ENCODE measurements around the gene KIF5B. TPM values are rescaled to one million over a fixed set of nuclear protein-coding genes. Genes with fewer than 3 reads are reported as not detected.

KIF5B gene
- total and polyA plus RNA-seq, 2 donors (not counting 1 experiment from before 2014, with no cell fraction given): 109 to 160 TPM

DNA sequence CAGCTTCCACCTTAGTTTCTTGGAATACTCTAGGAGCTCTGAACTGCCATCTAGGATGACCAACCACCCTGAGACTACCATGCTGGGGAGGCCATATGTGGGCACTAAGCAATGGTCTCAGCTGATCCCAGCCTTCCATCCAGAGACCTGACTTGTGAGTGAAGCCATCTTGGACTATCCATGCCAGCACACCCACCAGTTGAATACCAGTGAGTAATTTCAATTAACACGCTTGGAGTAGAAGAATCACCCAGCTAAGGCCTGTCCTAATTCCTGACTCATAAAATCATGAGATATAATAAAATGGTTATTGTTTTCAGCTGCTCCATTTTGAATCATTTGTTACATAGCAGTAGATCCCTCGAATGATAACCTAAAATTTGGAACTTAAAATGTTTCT is 5.2 kb upstream of the KIF5B start:
- Histone ChIP-seq H4K20me1 (ENCODE audit: control insufficient read depth, extremely low read depth, insufficient read depth, low read length) (no peaks in the 10 kb centered on the region), H3K36me3 (ENCODE audit: control insufficient read depth, insufficient read depth, low read length) (no peaks in the 10 kb centered on the region), H3K4me2 (ENCODE audit: extremely low read depth, insufficient read depth, low read length) (no peak overlapping the region), H3K4me1 (ENCODE audit: control insufficient read depth, extremely low read depth, insufficient read depth, low read length) (peaks cover 2% of the 10 kb centered on the region), H3K4me3 (replicated peaks in 1 of 4; ENCODE audit: control extremely low read depth in 1 of 4, insufficient read depth in 1 of 4, low read depth in 3 of 4, low read length in 4 of 4) (no peak overlapping the region), H3K79me2 (ENCODE audit: control insufficient read depth, insufficient read depth, low read length) (no peaks in the 10 kb centered on the region), H3K9me3 (ENCODE audit: control insufficient read depth, insufficient read depth, low read depth, low read length) (no peaks in the 10 kb centered on the region), H3K27me3 (ENCODE audit: control insufficient read depth, insufficient read depth, low read length) (no peaks in the 10 kb centered on the region), H3K9ac (ENCODE audit: insufficient read depth, low read length) (no peak overlapping the region), H3K27ac (ENCODE audit: insufficient read depth, low read length) (no peak overlapping the region), H2AFZ (ENCODE audit: low read length) (no peak overlapping the region)
- DNase-seq (ENCODE audit: low read depth in 2 of 2): no peak
- TF ChIP-seq, protein P1, sequence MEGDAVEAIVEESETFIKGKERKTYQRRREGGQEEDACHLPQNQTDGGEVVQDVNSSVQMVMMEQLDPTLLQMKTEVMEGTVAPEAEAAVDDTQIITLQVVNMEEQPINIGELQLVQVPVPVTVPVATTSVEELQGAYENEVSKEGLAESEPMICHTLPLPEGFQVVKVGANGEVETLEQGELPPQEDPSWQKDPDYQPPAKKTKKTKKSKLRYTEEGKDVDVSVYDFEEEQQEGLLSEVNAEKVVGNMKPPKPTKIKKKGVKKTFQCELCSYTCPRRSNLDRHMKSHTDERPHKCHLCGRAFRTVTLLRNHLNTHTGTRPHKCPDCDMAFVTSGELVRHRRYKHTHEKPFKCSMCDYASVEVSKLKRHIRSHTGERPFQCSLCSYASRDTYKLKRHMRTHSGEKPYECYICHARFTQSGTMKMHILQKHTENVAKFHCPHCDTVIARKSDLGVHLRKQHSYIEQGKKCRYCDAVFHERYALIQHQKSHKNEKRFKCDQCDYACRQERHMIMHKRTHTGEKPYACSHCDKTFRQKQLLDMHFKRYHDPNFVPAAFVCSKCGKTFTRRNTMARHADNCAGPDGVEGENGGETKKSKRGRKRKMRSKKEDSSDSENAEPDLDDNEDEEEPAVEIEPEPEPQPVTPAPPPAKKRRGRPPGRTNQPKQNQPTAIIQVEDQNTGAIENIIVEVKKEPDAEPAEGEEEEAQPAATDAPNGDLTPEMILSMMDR (conservative IDR thresholded peaks at IDR 0.05 in 1 of 2, IDR thresholded peaks at IDR 0.05 in 1 of 2; ENCODE audit: low read depth in 1 of 2, low read length in 2 of 2): no peak

DNA sequence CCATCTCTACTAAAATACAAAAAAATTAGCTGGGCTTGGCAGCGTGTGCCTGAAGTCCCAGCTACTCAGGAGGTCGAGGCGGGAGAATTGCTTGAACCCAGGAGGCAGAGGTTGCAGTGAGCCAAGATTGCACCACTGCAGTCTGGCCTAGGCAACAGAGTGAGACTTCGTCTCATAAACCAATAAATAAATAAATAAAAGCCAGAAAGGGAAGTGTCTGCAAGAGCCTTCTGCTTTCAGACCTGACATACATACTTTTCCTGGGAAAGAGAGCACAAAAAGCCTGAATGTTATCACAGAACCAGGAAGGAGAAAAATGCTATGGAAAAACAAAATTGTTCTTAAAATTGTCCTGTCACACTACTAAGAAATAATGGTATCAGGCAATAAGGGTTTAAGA is 4.1 kb upstream of the KIF5B start:
- TF ChIP-seq EZH2 (IDR thresholded peaks at IDR 0.05; ENCODE audit: low read length, missing control alignments): no peak
- TF ChIP-seq, protein P1 (conservative IDR thresholded peaks at IDR 0.05 in 1 of 2, IDR thresholded peaks at IDR 0.05 in 1 of 2; ENCODE audit: low read depth in 1 of 2, low read length in 2 of 2): no peak
- Histone ChIP-seq H4K20me1 (ENCODE audit: control insufficient read depth, extremely low read depth, insufficient read depth, low read length) (no peaks in the 10 kb centered on the region), H3K4me2 (ENCODE audit: extremely low read depth, insufficient read depth, low read length) (no peak overlapping the region), H3K9ac (ENCODE audit: insufficient read depth, low read length) (no peak overlapping the region), H3K27ac (ENCODE audit: insufficient read depth, low read length) (no peak overlapping the region), H3K36me3 (ENCODE audit: control insufficient read depth, insufficient read depth, low read length) (no peaks in the 10 kb centered on the region), H3K27me3 (ENCODE audit: control insufficient read depth, insufficient read depth, low read length) (no peaks in the 10 kb centered on the region), H3K79me2 (ENCODE audit: control insufficient read depth, insufficient read depth, low read length) (peaks cover 6% of the 10 kb centered on the region), H3K9me3 (ENCODE audit: control insufficient read depth, insufficient read depth, low read depth, low read length) (no peaks in the 10 kb centered on the region), H2AFZ (ENCODE audit: low read length) (no peak overlapping the region), H3K4me1 (ENCODE audit: control insufficient read depth, extremely low read depth, insufficient read depth, low read length) (peaks cover 2% of the 10 kb centered on the region), H3K4me3 (replicated peaks in 1 of 4; ENCODE audit: control extremely low read depth in 1 of 4, insufficient read depth in 1 of 4, low read depth in 3 of 4, low read length in 4 of 4) (no peak overlapping the region)
- DNase-seq (ENCODE audit: low read depth in 2 of 2): no peak

DNA sequence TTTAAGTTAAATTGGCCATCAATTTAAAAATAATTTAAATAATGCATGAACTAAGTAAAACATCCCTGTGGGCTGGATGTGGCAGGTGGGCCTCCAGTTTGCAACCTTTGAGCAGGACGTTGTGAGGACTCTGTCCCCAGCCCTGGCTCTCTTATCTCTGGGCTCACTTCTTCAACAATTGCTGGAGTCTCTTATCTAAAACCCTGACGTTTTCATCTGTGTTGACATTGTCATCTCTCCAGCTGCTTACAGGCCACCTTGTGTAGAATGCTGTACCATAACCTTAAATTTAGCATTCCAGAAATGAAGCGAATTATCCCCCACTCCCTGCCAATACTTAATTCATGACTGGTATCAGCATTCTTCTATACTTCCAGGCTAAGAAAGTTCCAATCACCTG is 3.2 kb upstream of the KIF5B start:
- Histone ChIP-seq H3K27ac (ENCODE audit: insufficient read depth, low read length) (no peak overlapping the region), H2AFZ (ENCODE audit: low read length) (no peak overlapping the region), H3K4me3 (replicated peaks in 1 of 4; ENCODE audit: control extremely low read depth in 1 of 4, insufficient read depth in 1 of 4, low read depth in 3 of 4, low read length in 4 of 4) (no peak overlapping the region), H4K20me1 (ENCODE audit: control insufficient read depth, extremely low read depth, insufficient read depth, low read length) (no peaks in the 10 kb centered on the region), H3K79me2 (ENCODE audit: control insufficient read depth, insufficient read depth, low read length) (peaks cover 15% of the 10 kb centered on the region), H3K27me3 (ENCODE audit: control insufficient read depth, insufficient read depth, low read length) (no peaks in the 10 kb centered on the region), H3K4me2 (ENCODE audit: extremely low read depth, insufficient read depth, low read length) (no peak overlapping the region), H3K4me1 (ENCODE audit: control insufficient read depth, extremely low read depth, insufficient read depth, low read length) (peaks cover 2% of the 10 kb centered on the region), H3K36me3 (ENCODE audit: control insufficient read depth, insufficient read depth, low read length) (no peaks in the 10 kb centered on the region), H3K9ac (ENCODE audit: insufficient read depth, low read length) (no peak overlapping the region), H3K9me3 (ENCODE audit: control insufficient read depth, insufficient read depth, low read depth, low read length) (no peaks in the 10 kb centered on the region)
- DNase-seq (ENCODE audit: low read depth in 2 of 2): no peak
- TF ChIP-seq, protein P1 (conservative IDR thresholded peaks at IDR 0.05 in 1 of 2, IDR thresholded peaks at IDR 0.05 in 1 of 2; ENCODE audit: low read depth in 1 of 2, low read length in 2 of 2): no peak
- TF ChIP-seq EZH2 (IDR thresholded peaks at IDR 0.05; ENCODE audit: low read length, missing control alignments): no peak
